HG02759 (cell line): ENCODE measurements around the gene TMEM151B.

Experiments
- ATAC-seq: cut with Tn5 transposase; IDR thresholded peaks from one replicate; pipeline ENCODE4 v1.9.1; 2021; ENCODE audit warnings: mild to moderate bottlenecking, moderate library complexity; ENCODE audit not compliant: unreplicated experiment

Gene TMEM151B

DNA sequence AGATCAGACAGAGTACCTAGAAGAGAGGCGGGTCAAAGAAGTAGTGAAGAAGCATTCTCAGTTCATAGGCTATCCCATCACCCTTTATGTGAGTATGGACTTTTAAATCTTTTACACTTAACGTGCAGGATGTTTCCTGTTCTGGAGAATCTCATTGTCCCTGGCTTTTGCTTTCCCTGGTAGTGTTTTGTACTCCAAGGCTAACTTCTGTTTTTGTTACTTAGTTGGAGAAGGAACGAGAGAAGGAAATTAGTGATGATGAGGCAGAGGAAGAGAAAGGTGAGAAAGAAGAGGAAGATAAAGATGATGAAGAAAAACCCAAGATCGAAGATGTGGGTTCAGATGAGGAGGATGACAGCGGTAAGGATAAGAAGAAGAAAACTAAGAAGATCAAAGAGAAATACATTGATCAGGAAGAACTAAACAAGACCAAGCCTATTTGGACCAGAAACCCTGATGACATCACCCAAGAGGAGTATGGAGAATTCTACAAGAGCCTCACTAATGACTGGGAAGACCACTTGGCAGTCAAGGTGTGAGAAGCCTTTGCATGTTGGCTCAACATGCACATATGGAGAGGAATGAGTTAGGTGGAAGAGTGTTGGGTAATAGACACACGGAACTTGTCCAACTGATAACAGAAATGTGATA lies 20.1 kb upstream of the TMEM151B start:
- no peak for ATAC-seq

GRCh38 chr6:44250718-44251123 lies 19.5 kb upstream of the TMEM151B start:
- ATAC-seq: no peak

DNA sequence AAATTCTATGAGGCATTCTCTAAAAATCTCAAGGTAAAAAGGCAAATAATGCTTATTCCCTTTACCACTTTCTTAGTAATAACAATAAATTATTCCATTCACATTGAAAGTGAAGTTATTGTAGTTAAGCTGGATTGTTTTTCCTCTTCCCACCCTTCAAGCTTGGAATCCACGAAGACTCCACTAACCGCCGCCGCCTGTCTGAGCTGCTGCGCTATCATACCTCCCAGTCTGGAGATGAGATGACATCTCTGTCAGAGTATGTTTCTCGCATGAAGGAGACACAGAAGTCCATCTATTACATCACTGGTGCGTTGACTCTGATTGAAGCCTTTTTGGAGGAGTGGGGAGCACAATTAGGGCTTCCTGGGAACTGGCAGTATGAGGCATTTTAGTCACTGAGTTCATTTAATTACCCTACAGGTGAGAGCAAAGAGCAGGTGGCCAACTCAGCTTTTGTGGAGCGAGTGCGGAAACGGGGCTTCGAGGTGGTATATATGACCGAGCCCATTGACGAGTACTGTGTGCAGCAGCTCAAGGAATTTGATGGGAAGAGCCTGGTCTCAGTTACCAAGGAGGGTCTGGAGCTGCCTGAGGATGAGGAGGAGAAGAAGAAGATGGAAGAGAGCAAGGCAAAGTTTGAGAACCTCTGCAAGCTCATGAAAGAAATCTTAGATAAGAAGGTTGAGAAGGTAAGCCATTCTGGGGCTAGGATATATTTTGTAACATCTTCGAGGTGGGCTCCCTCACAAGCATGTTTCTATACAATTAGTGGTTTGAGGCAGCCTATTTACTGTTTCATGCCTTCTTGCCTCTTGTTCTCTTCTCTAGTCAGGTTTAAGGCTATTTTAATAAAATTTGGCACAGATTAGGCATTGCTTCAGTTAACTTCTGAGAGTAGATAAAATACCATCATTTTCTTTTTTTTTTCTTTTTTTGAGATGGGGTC lies 18.4 kb upstream of the TMEM151B start:
- no peak for ATAC-seq

DNA sequence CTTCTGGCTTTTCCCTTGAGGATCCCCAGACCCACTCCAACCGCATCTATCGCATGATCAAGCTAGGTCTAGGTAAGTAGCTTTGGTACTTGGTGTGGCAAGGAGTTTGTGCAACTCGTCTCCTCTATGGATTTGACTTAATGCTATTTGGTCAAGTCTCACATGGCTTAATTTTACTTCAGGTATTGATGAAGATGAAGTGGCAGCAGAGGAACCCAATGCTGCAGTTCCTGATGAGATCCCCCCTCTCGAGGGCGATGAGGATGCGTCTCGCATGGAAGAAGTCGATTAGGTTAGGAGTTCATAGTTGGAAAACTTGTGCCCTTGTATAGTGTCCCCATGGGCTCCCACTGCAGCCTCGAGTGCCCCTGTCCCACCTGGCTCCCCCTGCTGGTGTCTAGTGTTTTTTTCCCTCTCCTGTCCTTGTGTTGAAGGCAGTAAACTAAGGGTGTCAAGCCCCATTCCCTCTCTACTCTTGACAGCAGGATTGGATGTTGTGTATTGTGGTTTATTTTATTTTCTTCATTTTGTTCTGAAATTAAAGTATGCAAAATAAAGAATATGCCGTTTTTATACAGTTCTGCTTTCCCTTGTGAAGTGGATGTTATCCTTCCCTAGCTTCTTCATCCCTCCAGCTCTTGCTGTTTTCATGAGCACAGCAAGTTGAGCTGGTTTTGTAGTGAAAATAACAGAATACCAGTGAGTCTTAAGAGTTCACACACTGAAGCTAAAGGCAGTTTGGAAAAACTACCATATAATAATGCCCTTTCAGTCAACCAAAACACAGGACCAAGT lies 16.7 kb upstream of the TMEM151B start:
- no peak for ATAC-seq

- no peak for ATAC-seq
Measured at GRCh38 chr6:44254191-44255104, 15.8 kb upstream of the TMEM151B start.

GRCh38 chr6:44255105-44255808 lies 15.0 kb upstream of the TMEM151B start:
- ATAC-seq: no peak

- ATAC-seq: no peak
Measured at GRCh38 chr6:44255871-44256774, 14.1 kb upstream of the TMEM151B start.

- ATAC-seq: no peak
Measured at GRCh38 chr6:44256775-44257024, 13.6 kb upstream of the TMEM151B start.

DNA sequence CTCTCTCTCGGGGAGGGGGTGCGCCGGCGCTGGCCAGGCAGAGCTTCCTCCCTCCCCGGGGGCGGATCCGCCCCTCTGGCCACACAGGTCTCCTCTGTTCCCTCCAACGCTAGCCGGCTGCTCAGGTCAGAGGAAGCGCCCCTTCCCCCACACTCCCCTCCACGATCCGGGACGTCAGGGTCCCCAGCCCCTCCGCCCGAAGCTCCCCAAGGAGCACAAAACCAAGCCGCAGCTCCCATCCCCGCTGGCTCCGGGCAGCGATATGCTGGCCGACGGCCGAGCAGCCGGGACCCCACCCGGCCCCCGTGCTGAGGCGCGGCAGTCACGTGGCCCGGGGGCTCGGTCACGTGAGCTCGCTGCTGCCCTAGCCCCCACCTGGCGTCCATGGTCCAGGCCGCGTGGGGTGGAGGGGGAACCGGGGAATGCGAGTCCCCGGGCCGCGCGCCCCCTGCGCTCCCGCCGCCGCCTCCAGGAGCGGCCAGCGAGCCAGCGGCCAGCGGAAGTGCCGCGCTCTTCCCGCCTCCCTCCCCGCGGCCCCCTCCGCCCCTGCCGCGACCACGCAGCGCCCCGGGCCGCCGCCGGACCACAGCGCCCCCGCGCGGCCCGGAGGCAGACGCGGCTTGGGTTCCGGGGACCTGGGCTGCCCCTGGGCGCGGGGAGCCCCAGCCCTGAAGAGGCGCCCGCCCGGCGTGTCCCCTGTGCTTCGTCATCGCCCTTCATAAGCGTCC lies 13.1 kb upstream of the TMEM151B start, which contains the start of gene SLC35B2:
SLC35B2 (minus strand) TSS at position 504 of the 728 bp plus-strand sequence; CDS start at position 386, 118 bp downstream.
- peak; percentile 61 for ATAC-seq

- peak; percentile 19 for ATAC-seq
Measured at GRCh38 chr6:44257753-44258324, 12.4 kb upstream of the TMEM151B start.

DNA sequence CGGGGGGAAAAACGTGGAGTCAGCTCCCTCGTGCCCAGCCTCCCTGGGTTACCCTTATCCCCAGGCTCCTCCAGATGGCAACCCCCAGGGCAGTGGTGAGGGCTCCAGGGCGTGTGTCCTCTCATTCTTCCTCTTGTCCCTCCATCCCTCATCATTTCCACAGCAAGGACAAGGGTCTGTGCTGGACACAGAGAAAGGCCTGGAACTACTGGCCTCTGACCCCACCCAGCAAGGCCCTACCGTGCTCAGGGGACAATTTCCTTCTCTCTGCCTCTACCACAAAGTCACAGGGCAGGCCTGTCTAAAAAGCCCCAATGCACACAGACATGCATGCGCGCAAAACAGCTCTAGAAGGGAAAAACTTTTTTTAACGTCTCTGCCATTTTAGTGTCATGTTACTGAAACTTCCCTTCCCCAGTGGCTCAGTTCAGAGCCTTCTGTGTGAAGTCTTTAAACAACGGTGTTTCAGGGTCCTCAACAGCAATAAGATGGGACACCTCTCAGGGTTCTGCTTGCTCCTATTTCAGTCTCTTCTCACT lies 11.9 kb upstream of the TMEM151B start:
- no peak for ATAC-seq

- ATAC-seq: no peak
Measured at GRCh38 chr6:44258921-44259320, 11.3 kb upstream of the TMEM151B start.

GRCh38 chr6:44260011-44260410 lies 10.2 kb upstream of the TMEM151B start:
- no peak for ATAC-seq

DNA sequence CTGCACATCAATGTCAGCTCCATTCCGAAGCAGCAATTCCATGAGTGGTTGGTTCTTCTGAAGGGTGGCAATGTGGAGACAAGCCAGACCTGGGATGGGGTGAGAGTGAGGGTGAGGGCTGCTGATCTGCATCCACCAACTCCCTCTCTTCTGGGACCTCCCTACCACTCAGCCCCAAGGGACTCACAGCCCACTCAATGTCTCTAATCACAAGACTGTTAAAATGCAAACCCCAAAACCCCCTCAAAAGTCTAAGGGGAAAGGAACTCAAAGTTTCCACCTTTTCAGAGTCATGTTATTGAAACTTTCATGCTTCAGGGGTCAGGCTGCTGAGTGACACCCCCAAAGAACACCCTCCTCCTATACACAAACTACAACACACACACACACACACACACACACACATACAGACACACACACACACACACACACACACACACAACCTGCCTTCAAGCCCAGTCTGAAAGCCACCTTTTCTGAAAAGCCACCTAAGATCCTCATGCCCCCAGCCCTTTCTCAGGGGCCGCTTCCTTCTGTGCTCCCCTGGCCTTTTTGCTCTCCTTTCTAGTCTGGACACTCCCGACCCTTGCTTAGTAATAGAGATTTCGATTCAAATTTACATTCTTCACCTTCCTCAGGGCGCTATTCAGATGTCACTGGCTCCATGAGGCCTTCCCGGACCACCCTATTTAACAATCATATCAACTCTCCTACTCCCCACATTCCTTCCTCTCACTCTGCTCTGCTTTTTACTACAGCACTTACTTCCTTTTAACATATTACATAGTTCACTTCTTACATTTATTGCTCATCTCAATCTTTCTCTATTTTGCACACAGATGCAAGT lies 9.6 kb upstream of the TMEM151B start:
- no peak for ATAC-seq

- no peak for ATAC-seq
Measured at GRCh38 chr6:44261581-44261980, 8.7 kb upstream of the TMEM151B start.

DNA sequence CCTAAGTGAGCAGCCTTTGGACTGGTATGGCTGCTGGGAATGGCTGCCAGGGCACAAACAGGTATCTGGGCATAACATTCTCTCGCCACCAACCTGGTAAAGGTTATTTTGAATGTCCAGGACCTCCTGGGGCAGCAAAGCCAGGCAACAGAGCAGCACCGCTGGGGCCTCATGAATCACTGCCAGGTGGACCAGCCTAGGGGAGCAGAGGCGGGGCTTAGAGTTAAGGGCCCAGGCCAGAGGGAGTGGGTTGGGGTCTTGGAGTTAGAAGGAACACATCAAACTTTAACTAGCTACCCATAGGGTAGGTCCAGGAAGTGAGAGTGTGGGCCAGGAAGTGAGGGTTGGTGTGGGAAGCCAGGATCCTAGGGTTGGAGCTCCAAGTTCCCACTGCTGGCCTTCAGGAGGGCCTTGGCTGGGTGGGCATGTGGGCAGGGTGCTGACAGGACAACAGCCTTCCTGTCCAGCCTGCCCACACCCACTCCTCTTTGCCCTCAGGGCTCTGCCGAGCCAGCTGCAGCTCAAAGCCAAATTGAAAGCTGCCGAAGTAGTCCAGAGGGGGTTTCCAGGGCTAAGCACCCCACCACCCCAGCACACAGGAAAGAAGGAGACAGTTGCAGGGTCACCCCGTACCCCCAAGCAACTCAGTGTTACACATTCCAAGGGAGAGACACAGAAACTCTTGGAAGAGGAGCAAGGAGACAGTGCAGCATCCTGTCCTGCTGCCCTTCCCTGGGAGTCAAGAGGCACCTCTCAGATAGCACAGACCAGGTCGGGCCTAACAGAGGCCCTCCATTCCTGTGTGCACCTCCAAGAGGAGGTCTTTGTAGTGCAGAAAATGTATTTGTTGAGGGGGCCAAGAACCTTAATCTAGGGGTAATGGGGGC lies 7.5 kb upstream of the TMEM151B start:
- no peak for ATAC-seq
